Measurements from ENCODE around the gene VAV3.

VAV3 gene

DNA sequence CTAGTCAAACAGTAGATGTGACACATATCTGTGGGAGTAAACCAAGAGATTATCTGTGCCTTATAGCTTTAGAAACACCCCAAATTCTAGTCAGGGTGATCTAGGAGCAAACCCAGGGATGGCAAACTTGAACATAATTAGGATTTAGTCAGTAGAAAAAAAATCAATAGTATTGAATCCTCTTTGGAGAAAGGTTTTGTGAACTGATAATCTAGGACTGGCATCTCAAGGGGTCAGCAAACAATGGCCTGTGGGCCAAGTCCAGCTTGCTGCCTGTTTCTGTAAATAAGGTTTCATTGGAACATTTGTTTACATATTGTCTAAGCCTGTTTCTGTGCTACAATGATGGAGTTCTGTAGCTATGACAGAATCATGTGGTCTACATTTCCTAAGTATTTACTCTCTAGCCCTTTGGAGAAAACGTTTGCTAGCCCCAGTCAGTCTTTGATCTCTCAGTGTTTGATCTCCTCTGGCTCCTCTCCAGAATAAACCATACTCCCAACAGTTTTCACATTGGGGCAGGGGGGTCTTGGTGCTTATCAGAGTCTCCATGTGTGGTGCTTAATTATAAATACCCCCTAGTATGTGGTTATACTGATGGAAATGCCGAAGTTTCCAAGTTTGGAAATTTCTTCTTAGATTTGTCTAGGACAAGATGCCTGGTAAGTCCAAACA lies 438.3 kb downstream of the VAV3 start:
- Histone ChIP-seq H3K27ac (ENCODE audit: low read depth, low read length) (no peak overlapping the region), H3K9me3 (ENCODE audit: control insufficient read depth, insufficient read depth, low read length) (no peaks in the 10 kb centered on the region), H3F3A (ENCODE audit: control insufficient read depth, insufficient read depth) (0 out of 2 replicates have a peak, but pooled peaks cover 6% of the 10 kb centered on the region), H4K20me1 (ENCODE audit: control insufficient read depth, insufficient read depth, low read depth, low read length) (no peaks in the 10 kb centered on the region), H3K4me3 (ENCODE audit: low read length) (no peak overlapping the region), H3K9me2 (replicated peaks; ENCODE audit: control insufficient read depth, low read length) (no peaks in the 10 kb centered on the region), H3K27me3 (ENCODE audit: control insufficient read depth, low read length) (no peaks in the 10 kb centered on the region), H3K4me2 (ENCODE audit: low read length) (no peak overlapping the region), H3K36me3 (ENCODE audit: control insufficient read depth, low read length) (no peaks in the 10 kb centered on the region; the same call in 1 of the 2 replicates), H3K79me2 (ENCODE audit: control insufficient read depth, low read length) (no peaks in the 10 kb centered on the region), H3K4me1 (ENCODE audit: control insufficient read depth, low read length) (peaks cover 74% of the 10 kb centered on the region)
- TF ChIP-seq, protein P1, sequence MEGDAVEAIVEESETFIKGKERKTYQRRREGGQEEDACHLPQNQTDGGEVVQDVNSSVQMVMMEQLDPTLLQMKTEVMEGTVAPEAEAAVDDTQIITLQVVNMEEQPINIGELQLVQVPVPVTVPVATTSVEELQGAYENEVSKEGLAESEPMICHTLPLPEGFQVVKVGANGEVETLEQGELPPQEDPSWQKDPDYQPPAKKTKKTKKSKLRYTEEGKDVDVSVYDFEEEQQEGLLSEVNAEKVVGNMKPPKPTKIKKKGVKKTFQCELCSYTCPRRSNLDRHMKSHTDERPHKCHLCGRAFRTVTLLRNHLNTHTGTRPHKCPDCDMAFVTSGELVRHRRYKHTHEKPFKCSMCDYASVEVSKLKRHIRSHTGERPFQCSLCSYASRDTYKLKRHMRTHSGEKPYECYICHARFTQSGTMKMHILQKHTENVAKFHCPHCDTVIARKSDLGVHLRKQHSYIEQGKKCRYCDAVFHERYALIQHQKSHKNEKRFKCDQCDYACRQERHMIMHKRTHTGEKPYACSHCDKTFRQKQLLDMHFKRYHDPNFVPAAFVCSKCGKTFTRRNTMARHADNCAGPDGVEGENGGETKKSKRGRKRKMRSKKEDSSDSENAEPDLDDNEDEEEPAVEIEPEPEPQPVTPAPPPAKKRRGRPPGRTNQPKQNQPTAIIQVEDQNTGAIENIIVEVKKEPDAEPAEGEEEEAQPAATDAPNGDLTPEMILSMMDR (IDR thresholded peaks at IDR 0.05; ENCODE audit: low read depth, low read length, poor library complexity, severe bottlenecking): no peak
- no peak for TF ChIP-seq EZH2phosphoT487 (IDR thresholded peaks at IDR 0.05; ENCODE audit: borderline replicate concordance, low read length)

DNA sequence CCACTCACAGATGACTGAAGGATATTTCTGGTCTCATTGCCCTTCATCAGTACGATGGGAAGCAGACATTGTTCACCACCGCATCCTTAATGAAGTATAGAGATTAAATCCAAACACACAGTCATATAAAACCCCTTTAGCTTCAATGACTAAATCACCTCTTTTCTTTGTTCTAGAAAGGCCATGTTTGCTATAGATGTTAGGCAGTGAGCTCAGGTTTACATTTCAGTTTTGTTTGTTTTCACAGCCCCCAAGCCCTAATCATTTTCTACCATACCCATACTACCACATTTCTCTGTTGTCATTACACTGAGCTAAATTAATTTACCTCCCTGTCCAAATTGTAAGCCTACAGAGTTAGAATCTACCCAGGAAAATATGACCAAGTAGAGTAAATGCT lies 439.0 kb downstream of the VAV3 start:
- Histone ChIP-seq H3K4me1 (ENCODE audit: control insufficient read depth, low read length) (peaks cover 76% of the 10 kb centered on the region), H3K9me3 (ENCODE audit: control insufficient read depth, insufficient read depth, low read length) (no peaks in the 10 kb centered on the region), H3K79me2 (ENCODE audit: control insufficient read depth, low read length) (no peaks in the 10 kb centered on the region), H3K4me3 (ENCODE audit: low read length) (no peak overlapping the region), H3K27me3 (ENCODE audit: control insufficient read depth, low read length) (no peaks in the 10 kb centered on the region), H3K9me2 (replicated peaks; ENCODE audit: control insufficient read depth, low read length) (no peaks in the 10 kb centered on the region), H3K36me3 (ENCODE audit: control insufficient read depth, low read length) (no peaks in the 10 kb centered on the region; the same call in 1 of the 2 replicates), H3F3A (ENCODE audit: control insufficient read depth, insufficient read depth) (0 out of 2 replicates have a peak, but pooled peaks cover 6% of the 10 kb centered on the region), H4K20me1 (ENCODE audit: control insufficient read depth, insufficient read depth, low read depth, low read length) (no peaks in the 10 kb centered on the region), H3K4me2 (ENCODE audit: low read length) (no peak overlapping the region), H3K27ac (ENCODE audit: low read depth, low read length) (no peak overlapping the region)
- TF ChIP-seq, protein P1 (IDR thresholded peaks at IDR 0.05; ENCODE audit: low read depth, low read length, poor library complexity, severe bottlenecking): no peak
- TF ChIP-seq EZH2phosphoT487 (IDR thresholded peaks at IDR 0.05; ENCODE audit: borderline replicate concordance, low read length): no peak

DNA sequence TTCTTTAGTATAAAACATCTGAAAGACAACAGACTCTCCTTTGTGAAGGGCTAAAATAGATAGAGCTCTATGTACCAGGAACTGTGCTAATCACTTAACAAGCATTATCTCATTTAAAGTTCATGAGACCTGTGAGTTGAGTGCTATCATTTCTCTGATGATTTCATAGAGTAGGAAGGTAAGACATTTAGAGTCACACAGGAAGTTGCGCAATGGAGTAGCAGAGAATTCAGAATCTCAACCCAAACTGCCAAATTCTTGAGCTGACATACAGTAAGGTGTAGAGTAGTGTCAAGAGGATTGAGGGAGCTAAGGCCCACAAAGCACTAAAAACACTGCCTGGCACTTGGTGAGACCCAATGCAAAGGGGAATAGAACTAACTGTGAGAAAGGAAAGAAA lies 439.8 kb downstream of the VAV3 start:
- Histone ChIP-seq H3K9me2 (replicated peaks; ENCODE audit: control insufficient read depth, low read length) (no peaks in the 10 kb centered on the region), H3K4me3 (ENCODE audit: low read length) (no peak overlapping the region), H4K20me1 (ENCODE audit: control insufficient read depth, insufficient read depth, low read depth, low read length) (no peaks in the 10 kb centered on the region), H3K79me2 (ENCODE audit: control insufficient read depth, low read length) (no peaks in the 10 kb centered on the region), H3K36me3 (ENCODE audit: control insufficient read depth, low read length) (no peaks in the 10 kb centered on the region; the same call in 1 of the 2 replicates), H3F3A (ENCODE audit: control insufficient read depth, insufficient read depth) (0 out of 2 replicates have a peak, but pooled peaks cover 6% of the 10 kb centered on the region), H3K27ac (ENCODE audit: low read depth, low read length) (0 out of 2 replicates have a peak overlapping the region, but pooled peaks have one; percentile 10), H3K4me2 (ENCODE audit: low read length) (peak overlapping the region; percentile 8; the same call in 1 of the 2 replicates), H3K27me3 (ENCODE audit: control insufficient read depth, low read length) (no peaks in the 10 kb centered on the region), H3K9me3 (ENCODE audit: control insufficient read depth, insufficient read depth, low read length) (no peaks in the 10 kb centered on the region), H3K4me1 (ENCODE audit: control insufficient read depth, low read length) (peaks cover 76% of the 10 kb centered on the region)
- TF ChIP-seq, protein P1 (IDR thresholded peaks at IDR 0.05; ENCODE audit: low read depth, low read length, poor library complexity, severe bottlenecking): no peak
- TF ChIP-seq EZH2phosphoT487 (IDR thresholded peaks at IDR 0.05; ENCODE audit: borderline replicate concordance, low read length): no peak
